Liver (tissue), 9 donors: ENCODE results near the gene UBR3. TPM values are rescaled to one million over a fixed set of nuclear protein-coding genes. Genes with fewer than 3 reads are reported as not detected.

Source experiments
- DNase-seq: peaks from one replicate; pipeline ENCODE4 v3.0.0-alpha.2; 2017; ENCODE audit warnings: low spot score
- H3K27ac ChIP-seq, 2 donors: one replicate each; pipeline ENCODE4 v1.7.0; 2013; ENCODE audit warnings: inconsistent platforms in 2 of 2, low read length in 2 of 2, control low read depth in 1 of 2, low read depth in 1 of 2, mild to moderate bottlenecking in 1 of 2
- H3K27me3 ChIP-seq, 4 donors: one replicate each; pipeline versions ENCODE4 v1.6.1 to v1.7.0; 2013; ENCODE audit warnings: low read length in 3 of 4, inconsistent platforms in 1 of 4, mild to moderate bottlenecking in 1 of 4, moderate library complexity in 1 of 4; ENCODE audit not compliant: control insufficient read depth in 4 of 4, insufficient read depth in 4 of 4
- H3K36me3 ChIP-seq, 4 donors: one replicate each; pipeline versions ENCODE4 v1.6.1 to v1.7.0; 2013; ENCODE audit warnings: low read length in 3 of 4, mild to moderate bottlenecking in 3 of 4, low read depth in 1 of 4, moderate library complexity in 1 of 4; ENCODE audit not compliant: control insufficient read depth in 4 of 4, insufficient read depth in 3 of 4
- H3K4me1 ChIP-seq, 4 donors: one replicate each; pipeline versions ENCODE4 v1.6.1 to v1.7.0; 2013; ENCODE audit warnings: low read length in 3 of 4, mild to moderate bottlenecking in 3 of 4, moderate library complexity in 1 of 4; ENCODE audit not compliant: control insufficient read depth in 4 of 4, insufficient read depth in 4 of 4
- H3K4me3 ChIP-seq, 3 donors: one replicate each; pipeline versions ENCODE4 v1.6.1 to v1.7.0; 2013; ENCODE audit warnings: low read length in 3 of 3, control low read depth in 1 of 3, low read depth in 1 of 3, mild to moderate bottlenecking in 1 of 3
- H3K9ac ChIP-seq, 2 donors: one replicate each; pipeline ENCODE4 v1.7.0; 2013; ENCODE audit warnings: low read length in 2 of 2, mild to moderate bottlenecking in 2 of 2, moderate library complexity in 2 of 2, control low read depth in 1 of 2, low read depth in 1 of 2
- H3K9me3 ChIP-seq, 4 donors: one replicate each; pipeline versions ENCODE4 v1.6.1 to v1.7.0; 2013; ENCODE audit warnings: low read length in 3 of 4; ENCODE audit not compliant: control insufficient read depth in 4 of 4
- EGR1 ChIP-seq, 2 donors: IDR thresholded peaks; 2 replicates each; pipeline ENCODE4 v1.6.1; 2016 to 2018; ENCODE audit warnings: antibody characterized with exemption in 2 of 2, low read depth in 2 of 2
- FOXA2 ChIP-seq: IDR thresholded peaks from 2 replicates; pipeline ENCODE4 v1.6.1; 2016; ENCODE audit warnings: antibody characterized with exemption
- HNF4A ChIP-seq, 2 donors: conservative IDR thresholded peaks; 2 replicates each; pipeline ENCODE4 v1.6.1; 2016; ENCODE audit warnings: antibody characterized with exemption in 2 of 2, mild to moderate bottlenecking in 2 of 2
- HNF4G ChIP-seq: IDR thresholded peaks from 2 replicates; pipeline ENCODE4 v1.6.1; 2016; ENCODE audit warnings: antibody characterized with exemption
- JUND ChIP-seq, 2 donors: IDR thresholded peaks; 2 replicates each; pipeline ENCODE4 v1.6.1; 2016; ENCODE audit warnings: antibody characterized with exemption in 2 of 2
- NR2F2 ChIP-seq: IDR thresholded peaks from 2 replicates; pipeline ENCODE4 v1.6.1; 2016; ENCODE audit warnings: antibody characterized with exemption
- RAD21 ChIP-seq, 2 donors: IDR thresholded peaks; 2 replicates each; pipeline ENCODE4 v1.6.1; 2016; ENCODE audit warnings: antibody characterized with exemption in 2 of 2, mild to moderate bottlenecking in 2 of 2
- RXRA ChIP-seq, 2 donors: IDR thresholded peaks; 2 replicates each; pipeline ENCODE4 v1.6.1; 2017 to 2018; ENCODE audit warnings: antibody characterized with exemption in 2 of 2, mild to moderate bottlenecking in 1 of 2
- SP1 ChIP-seq: IDR thresholded peaks from 2 replicates; pipeline ENCODE4 v1.6.1; 2018; ENCODE audit warnings: antibody characterized with exemption, mild to moderate bottlenecking
- TAF1 ChIP-seq: conservative IDR thresholded peaks from 2 replicates; pipeline ENCODE4 v1.6.1; 2016; ENCODE audit warnings: antibody characterized with exemption, mild to moderate bottlenecking
- WGBS: extraction: QIAGEN DNeasy Blood & Tissue Kit; methylation state at CpG from one replicate; pipeline ENCODE4 v1.1.7; 2013; 5-methylcytosine and 5-hydroxymethylcytosine counted together
- polyA plus RNA-seq, 2 donors: library from polyadenylated mRNA; stranded (reverse) in 1 of 2; unstranded in 1 of 2; fragments of 200-250 nt in 1 of 2; fragments of >200 nt in 1 of 2; fragmentation: Nextera tagmentation in 1 of 2; extraction: Ambion mirVana in 1 of 2; gene quantifications; one replicate each; pipeline versions ENCODE4 v1.2.1 to v1.2.3, GENCODE V29; 2013 to 2015
- total RNA-seq, 2 donors: library from RNA; depleted of rRNA; stranded (reverse); fragments of >200 nt; gene quantifications; one replicate each; pipeline ENCODE4 v1.2.3, GENCODE V29; 2014
- TF ChIP-seq, protein P1 (sequence below): IDR thresholded peaks from 2 replicates; pipeline ENCODE4 v1.6.1; 2016; ENCODE audit warnings: antibody characterized with exemption
- TF ChIP-seq, protein P2 (sequence below): fragments of 150-350 bp; IDR thresholded peaks from 2 replicates; pipeline ENCODE4 v1.5.1; 2017; ENCODE audit warnings: improper control_type of control experiment, low read depth, low read length; ENCODE audit not compliant: missing input control
- TF ChIP-seq, protein P3 (sequence below): IDR thresholded peaks from 2 replicates; pipeline ENCODE4 v1.6.1; 2016; ENCODE audit warnings: antibody characterized with exemption
- TF ChIP-seq, protein P4 (sequence below): IDR thresholded peaks from 2 replicates; pipeline ENCODE4 v1.6.1; 2016; ENCODE audit warnings: antibody characterized with exemption, mild to moderate bottlenecking
- donor health status: healthy.
- donor health status: healthy.
- donor health status: healthy.
- donor health status: healthy.
- donor health status: healthy.

UBR3 gene
- total and polyA plus RNA-seq, 4 donors: 8.5 to 69.4 (median 28.4) TPM

DNA sequence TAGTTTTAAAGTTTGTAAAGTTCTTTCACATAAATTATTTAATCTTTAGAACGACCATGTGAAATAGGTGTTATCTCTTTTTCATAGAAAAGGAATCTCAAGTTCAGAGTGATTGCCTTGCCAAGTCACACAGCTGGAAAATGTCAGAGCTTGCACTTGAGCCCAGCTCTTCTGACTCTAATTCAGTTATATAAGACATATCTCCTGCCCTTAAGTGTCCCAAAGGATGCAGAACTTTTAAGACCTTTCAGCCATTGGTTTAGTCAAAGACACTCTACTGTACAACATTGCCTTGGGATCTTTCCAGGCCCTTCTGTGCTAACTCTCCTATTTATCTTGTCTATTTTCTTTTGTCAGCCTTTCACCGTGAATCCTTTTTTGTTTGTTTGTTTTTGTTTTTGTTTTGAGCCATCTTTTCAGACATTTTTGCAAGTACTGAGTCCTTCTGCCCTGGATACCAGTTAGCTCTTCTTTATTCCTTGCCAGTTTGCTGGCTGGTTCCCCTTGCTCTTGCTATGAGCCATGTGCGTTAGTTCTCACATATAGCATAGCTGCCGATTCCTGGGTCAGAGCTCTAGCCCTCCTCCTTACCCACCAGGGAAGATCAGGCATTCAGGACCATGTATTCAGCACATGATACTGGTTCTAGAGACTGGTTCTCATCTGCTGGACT lies 190.7 kb downstream of the UBR3 start:
- H3K4me3 ChIP-seq: no peak overlapping the region
- TF ChIP-seq EGR1 (IDR thresholded peaks at IDR 0.05; ENCODE audit: low read depth in 2 of 2): no peak
- TF ChIP-seq NR2F2: peak; percentile 59
- TF ChIP-seq, protein P1, sequence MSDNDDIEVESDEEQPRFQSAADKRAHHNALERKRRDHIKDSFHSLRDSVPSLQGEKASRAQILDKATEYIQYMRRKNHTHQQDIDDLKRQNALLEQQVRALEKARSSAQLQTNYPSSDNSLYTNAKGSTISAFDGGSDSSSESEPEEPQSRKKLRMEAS: no peak
- no peak for TF ChIP-seq RXRA (IDR thresholded peaks at IDR 0.05)
- no peak for TF ChIP-seq TAF1
- H3K36me3 ChIP-seq: peaks cover 0 to 9% (median 5%) of the 10 kb centered on the region in 4 donors
- no peaks in the 10 kb centered on the region for H3K4me1 ChIP-seq
- H3K27me3 ChIP-seq: no peaks in the 10 kb centered on the region
- no peak overlapping the region for H3K27ac ChIP-seq
- 88% methylated on average over 4 of the region's 4 CpGs for WGBS
- H3K9me3 ChIP-seq: no peaks in the 10 kb centered on the region
- no peak for DNase-seq
- H3K9ac ChIP-seq: no peak overlapping the region

DNA sequence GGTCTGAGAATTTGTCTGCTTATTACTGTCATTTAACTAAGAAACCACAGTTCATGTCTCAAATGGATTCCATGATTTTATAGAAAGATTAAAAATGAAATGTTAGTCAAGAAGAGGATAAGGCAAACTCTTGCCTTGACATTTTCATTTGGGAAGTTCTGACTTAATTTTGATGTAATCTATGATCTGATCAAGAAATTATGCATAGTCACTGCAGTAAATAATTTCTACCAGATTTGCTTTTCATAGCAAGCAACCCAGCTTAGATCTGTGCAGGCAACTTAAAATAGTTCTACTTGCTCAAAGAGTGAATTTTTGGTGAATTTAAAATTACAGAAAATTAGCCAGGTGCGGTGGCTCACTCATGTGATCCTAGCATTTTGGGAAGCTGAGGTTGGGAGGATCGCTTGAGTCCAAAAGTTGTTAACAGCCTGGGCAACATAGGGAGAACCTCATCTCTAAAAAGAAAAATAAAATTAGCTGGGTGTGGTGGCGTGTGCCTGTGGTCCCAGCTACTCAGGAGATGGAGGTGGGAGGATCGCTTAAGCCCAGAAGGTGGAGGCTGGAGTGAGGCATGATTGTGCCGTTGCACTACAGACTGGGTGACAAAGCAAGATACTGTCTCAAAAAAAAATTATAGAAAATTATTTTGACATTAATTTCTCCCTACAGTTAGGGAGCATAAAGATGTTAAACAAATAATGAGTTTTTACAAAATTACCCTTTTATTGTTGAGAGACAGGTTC lies 192.0 kb downstream of the UBR3 start:
- H3K27ac ChIP-seq: no peak overlapping the region
- no peaks in the 10 kb centered on the region for H3K9me3 ChIP-seq
- TF ChIP-seq, protein P2, sequence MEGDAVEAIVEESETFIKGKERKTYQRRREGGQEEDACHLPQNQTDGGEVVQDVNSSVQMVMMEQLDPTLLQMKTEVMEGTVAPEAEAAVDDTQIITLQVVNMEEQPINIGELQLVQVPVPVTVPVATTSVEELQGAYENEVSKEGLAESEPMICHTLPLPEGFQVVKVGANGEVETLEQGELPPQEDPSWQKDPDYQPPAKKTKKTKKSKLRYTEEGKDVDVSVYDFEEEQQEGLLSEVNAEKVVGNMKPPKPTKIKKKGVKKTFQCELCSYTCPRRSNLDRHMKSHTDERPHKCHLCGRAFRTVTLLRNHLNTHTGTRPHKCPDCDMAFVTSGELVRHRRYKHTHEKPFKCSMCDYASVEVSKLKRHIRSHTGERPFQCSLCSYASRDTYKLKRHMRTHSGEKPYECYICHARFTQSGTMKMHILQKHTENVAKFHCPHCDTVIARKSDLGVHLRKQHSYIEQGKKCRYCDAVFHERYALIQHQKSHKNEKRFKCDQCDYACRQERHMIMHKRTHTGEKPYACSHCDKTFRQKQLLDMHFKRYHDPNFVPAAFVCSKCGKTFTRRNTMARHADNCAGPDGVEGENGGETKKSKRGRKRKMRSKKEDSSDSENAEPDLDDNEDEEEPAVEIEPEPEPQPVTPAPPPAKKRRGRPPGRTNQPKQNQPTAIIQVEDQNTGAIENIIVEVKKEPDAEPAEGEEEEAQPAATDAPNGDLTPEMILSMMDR: no peak
- TF ChIP-seq FOXA2: no peak
- no peak for TF ChIP-seq SP1
- no peak for TF ChIP-seq HNF4G
- no peak for TF ChIP-seq HNF4A (conservative IDR thresholded peaks at IDR 0.05)
- no peak for TF ChIP-seq JUND (IDR thresholded peaks at IDR 0.05)
- TF ChIP-seq NR2F2: no peak
- TF ChIP-seq TAF1: no peak
- TF ChIP-seq, protein P3, sequence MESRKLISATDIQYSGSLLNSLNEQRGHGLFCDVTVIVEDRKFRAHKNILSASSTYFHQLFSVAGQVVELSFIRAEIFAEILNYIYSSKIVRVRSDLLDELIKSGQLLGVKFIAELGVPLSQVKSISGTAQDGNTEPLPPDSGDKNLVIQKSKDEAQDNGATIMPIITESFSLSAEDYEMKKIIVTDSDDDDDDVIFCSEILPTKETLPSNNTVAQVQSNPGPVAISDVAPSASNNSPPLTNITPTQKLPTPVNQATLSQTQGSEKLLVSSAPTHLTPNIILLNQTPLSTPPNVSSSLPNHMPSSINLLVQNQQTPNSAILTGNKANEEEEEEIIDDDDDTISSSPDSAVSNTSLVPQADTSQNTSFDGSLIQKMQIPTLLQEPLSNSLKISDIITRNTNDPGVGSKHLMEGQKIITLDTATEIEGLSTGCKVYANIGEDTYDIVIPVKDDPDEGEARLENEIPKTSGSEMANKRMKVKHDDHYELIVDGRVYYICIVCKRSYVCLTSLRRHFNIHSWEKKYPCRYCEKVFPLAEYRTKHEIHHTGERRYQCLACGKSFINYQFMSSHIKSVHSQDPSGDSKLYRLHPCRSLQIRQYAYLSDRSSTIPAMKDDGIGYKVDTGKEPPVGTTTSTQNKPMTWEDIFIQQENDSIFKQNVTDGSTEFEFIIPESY: no peak
- TF ChIP-seq EGR1 (IDR thresholded peaks at IDR 0.05; ENCODE audit: low read depth in 2 of 2): no peak
- TF ChIP-seq, protein P4, sequence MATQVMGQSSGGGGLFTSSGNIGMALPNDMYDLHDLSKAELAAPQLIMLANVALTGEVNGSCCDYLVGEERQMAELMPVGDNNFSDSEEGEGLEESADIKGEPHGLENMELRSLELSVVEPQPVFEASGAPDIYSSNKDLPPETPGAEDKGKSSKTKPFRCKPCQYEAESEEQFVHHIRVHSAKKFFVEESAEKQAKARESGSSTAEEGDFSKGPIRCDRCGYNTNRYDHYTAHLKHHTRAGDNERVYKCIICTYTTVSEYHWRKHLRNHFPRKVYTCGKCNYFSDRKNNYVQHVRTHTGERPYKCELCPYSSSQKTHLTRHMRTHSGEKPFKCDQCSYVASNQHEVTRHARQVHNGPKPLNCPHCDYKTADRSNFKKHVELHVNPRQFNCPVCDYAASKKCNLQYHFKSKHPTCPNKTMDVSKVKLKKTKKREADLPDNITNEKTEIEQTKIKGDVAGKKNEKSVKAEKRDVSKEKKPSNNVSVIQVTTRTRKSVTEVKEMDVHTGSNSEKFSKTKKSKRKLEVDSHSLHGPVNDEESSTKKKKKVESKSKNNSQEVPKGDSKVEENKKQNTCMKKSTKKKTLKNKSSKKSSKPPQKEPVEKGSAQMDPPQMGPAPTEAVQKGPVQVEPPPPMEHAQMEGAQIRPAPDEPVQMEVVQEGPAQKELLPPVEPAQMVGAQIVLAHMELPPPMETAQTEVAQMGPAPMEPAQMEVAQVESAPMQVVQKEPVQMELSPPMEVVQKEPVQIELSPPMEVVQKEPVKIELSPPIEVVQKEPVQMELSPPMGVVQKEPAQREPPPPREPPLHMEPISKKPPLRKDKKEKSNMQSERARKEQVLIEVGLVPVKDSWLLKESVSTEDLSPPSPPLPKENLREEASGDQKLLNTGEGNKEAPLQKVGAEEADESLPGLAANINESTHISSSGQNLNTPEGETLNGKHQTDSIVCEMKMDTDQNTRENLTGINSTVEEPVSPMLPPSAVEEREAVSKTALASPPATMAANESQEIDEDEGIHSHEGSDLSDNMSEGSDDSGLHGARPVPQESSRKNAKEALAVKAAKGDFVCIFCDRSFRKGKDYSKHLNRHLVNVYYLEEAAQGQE: no peak
- TF ChIP-seq RAD21 (IDR thresholded peaks at IDR 0.05): no peak
- TF ChIP-seq, protein P1: no peak
- TF ChIP-seq RXRA (IDR thresholded peaks at IDR 0.05): no peak
- no peak overlapping the region for H3K4me3 ChIP-seq
- 89% methylated on average over 5 of the region's 5 CpGs for WGBS
- H3K36me3 ChIP-seq: peaks cover 0 to 5% (median 3%) of the 10 kb centered on the region in 4 donors
- H3K9ac ChIP-seq: no peak overlapping the region
- DNase-seq: no peak
- no peaks in the 10 kb centered on the region for H3K4me1 ChIP-seq
- H3K27me3 ChIP-seq: no peaks in the 10 kb centered on the region
